ENCODE data around the gene DDTL. TPM values are rescaled to one million over a fixed set of nuclear protein-coding genes. Genes with fewer than 3 reads are reported as not detected.
"Not testable (repeated sequence)": the region's sequence is repeated elsewhere in the genome, so short reads cannot be mapped to it uniquely, and the experiment has no call there.

The DDTL gene
- 4.7 and 5.8 TPM in 2 replicates for total RNA-seq

- intact Hi-C loops (cut with micrococcal nuclease): not testable (repeated sequence)
Measured at GRCh38 chr22:23966568-23966967, at the start of gene DDTL. Gene DDTL, plus strand, starts transcription at chr22:23966888. Its CDS starts 27 bp downstream, at chr22:23966915.

DNA sequence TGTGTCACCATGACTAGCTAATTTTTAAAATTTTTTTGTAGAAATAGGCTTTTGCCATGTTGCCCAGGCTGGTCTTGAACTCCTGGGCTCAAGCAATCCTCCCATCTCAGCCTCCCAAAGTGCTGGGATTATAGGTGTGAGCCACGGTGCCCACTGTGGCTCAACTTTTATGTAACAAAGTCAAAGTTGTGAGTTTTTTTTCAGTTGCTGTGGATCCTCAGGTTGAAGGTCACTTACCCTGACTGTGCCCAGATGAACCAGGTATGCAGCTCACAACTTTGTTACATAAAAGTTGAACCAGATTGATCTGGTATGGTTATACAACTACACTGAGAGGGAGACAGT is 46.4 kb upstream of the DDTL start:
- intact Hi-C loops (cut with micrococcal nuclease): not testable (repeated sequence)

GRCh38 chr22:23921586-23922201 is 45.0 kb upstream of the DDTL start:
- intact Hi-C loops (cut with micrococcal nuclease): not testable (repeated sequence)

DNA sequence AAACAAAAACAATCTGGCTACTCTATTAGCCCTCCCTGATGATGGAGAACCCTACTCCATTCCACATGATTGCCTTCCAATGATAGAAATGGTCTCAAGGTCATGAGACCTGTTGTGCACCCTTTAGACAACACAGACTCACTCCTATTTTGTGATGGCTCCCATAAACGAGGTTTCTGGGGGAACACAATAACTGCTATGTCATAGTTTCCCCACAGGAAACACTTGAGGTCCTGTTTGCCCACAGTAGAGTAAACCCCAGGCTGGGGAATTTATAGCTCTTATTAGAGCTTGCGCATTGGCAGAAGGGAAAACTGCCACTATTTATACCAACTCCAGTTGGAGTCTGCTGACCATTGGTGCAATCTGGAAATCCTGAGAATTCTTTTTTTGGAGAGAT is 43.8 kb upstream of the DDTL start:
- intact Hi-C loops (cut with micrococcal nuclease): no loop called here

DNA sequence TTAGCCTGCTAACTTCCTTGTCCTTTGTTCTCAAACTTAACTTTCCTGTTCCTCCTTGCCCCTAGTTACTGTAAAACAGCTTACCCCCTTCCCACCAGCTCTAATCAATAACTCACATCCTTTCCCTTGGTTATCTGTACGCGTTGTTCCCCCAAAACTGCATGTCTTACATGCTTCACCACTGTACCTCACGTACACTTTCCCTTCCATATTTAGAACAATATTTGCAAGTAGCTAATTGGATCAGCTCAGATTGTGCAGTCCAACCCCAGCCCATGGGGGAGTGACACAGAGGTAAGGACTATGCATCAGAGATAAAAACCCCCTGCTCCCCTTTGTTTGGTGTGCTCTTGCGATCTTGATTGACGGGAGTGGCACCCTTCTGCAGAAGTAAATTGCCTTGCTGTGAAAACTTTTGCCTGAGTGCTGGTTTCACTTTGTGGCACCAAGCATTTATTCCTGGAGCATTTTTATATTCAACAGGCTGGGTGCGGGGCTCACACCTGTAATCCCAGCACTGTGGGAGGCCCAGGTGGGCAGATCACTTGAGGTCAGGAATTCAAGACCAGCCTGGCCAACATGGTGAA is 41.6 kb upstream of the DDTL start:
- intact Hi-C loops (cut with micrococcal nuclease): no loop called here

- intact Hi-C loops (cut with micrococcal nuclease): no loop called here
Measured at GRCh38 chr22:23926561-23926960, 40.1 kb upstream of the DDTL start.

DNA sequence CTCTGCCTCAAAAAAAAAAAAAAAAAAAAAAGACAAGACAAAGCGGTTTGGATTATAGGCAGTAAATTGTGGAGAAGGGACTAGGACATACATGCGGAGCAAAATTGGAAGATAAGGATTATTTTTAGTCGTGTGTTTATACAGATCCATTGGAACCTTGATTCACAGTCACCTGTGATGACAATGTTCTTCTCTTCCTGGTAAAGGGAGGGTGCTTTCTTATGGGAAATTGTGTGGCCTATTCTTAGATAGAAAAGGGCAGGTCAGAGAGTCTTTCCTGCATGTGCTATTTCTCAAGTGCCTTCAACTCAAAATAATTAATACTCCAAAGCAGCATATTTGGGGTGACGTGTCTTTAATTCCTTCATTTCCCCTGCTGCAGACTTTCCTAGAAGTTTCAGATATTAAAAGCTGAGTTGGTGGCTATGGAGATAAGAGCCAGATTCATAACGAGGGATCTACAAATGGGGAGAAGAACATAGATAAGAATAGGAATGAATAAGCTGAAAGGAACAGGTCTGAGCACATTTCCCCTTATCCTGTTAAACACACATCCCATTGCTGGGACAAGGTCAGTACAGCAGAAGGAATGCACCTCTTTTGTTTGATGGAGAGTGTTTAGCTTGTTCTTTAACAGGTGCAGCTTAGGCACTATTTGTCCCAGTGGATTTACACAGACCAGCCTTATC is 28.2 kb upstream of the DDTL start:
- intact Hi-C loops (cut with micrococcal nuclease): no loop called here

GRCh38 chr22:23939017-23939357 is 27.7 kb upstream of the DDTL start:
- intact Hi-C loops (cut with micrococcal nuclease): no loop called here

- intact Hi-C loops (cut with micrococcal nuclease): loop anchor here (10.0 kb wide), 1 partner anchor 55 kb away; no protein-coding TSS in a partner anchor
Measured at GRCh38 chr22:23940166-23940565, 26.5 kb upstream of the DDTL start.

DNA sequence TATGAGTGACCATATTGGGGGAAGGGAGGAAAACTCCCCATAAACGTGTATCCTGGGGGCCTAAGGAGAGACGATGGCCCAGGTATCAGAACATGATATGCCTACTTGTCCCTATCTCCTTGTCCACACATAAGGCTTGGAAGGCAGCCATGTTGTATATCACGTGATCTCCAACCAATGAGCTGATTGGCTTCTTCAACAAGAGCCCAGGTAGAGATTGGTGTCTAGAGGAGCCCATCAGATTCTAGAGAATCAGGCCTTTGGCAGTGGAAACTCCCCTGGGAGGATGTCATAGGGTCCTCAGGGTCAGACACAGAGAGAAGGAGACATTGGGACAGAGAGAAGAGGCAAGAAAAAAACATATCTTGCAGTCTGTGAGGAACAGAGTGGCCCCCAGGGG is 19.3 kb upstream of the DDTL start:
- intact Hi-C loops (cut with micrococcal nuclease): loop anchor here (10.0 kb wide), 1 partner anchor 47 kb away; no protein-coding TSS in a partner anchor

- intact Hi-C loops (cut with micrococcal nuclease): loop anchor here (10.0 kb wide), 2 partner anchors 45 to 85 kb away; no protein-coding TSS in a partner anchor
Measured at GRCh38 chr22:23949764-23950163, 16.9 kb upstream of the DDTL start.

- intact Hi-C loops (cut with micrococcal nuclease): loop anchor here (10.0 kb wide), 1 partner anchor 87 kb away; no protein-coding TSS in a partner anchor
Measured at GRCh38 chr22:23951383-23951782, 15.3 kb upstream of the DDTL start.

- intact Hi-C loops (cut with micrococcal nuclease): loop anchor here (10.0 kb wide), 1 partner anchor 88 kb away; no protein-coding TSS in a partner anchor
Measured at GRCh38 chr22:23952794-23953405, 13.8 kb upstream of the DDTL start.

DNA sequence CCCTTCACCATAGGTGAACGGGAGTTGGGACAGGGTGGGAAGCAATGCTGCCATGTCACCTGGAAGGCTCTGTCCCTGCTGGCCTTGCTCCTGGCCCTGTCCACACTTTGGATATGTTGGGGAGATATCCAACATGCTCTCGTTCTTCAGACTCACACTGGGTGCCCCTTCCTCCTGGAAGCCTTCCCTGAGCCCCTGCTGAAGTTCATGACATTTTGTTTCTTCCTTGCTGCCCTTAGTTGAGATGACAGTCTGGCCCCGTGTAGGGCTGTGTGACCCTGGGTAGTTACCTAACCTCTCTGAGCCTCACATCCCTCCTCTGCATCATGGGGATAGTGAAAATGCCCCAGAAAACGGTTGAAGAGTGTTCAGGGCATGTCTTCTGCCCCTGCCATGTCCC is 13.2 kb upstream of the DDTL start:
- intact Hi-C loops (cut with micrococcal nuclease): loop anchor here (10.0 kb wide), 1 partner anchor 89 kb away; no protein-coding TSS in a partner anchor

DNA sequence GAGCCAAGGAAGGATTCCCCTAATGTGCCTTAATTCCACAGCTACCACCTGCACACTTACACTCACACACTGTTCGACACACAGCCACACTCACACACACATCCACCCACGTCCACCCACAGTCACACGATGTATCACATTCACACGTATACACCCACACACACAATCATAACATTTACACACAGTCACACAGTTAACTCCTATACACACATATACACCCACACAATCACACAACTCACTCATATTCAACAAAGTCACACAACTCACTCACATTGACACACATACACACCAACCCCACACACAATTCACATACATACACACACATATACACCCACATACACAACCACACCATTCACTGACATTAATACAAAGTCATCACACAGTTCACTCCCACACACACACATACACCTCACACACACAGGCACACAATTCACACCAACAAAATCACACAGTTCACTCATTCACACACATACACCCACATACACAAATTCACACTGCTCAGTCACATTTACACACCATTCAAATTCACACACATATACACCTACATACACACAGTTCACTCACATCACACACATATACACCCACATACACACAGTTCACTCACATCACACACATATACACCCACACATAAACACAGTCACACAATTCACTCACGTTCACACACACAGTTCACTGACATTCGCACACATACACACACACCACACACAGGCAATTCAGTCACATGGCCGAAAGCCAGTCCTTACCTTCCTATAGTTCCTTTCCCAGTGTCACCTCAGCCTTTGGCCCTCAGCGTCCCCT is 12.3 kb upstream of the DDTL start:
- intact Hi-C loops (cut with micrococcal nuclease): loop anchor here (10.0 kb wide), 1 partner anchor 90 kb away; no protein-coding TSS in a partner anchor

GRCh38 chr22:23954991-23955305 is 11.7 kb upstream of the DDTL start:
- intact Hi-C loops (cut with micrococcal nuclease): loop anchor here (10.0 kb wide), 1 partner anchor 90 kb away; no protein-coding TSS in a partner anchor

- intact Hi-C loops (cut with micrococcal nuclease): loop anchor here (10.0 kb wide), 1 partner anchor 91 kb away; no protein-coding TSS in a partner anchor
Measured at GRCh38 chr22:23955886-23956285, 10.8 kb upstream of the DDTL start.

- intact Hi-C loops (cut with micrococcal nuclease): loop anchor here (10.0 kb wide), 1 partner anchor 92 kb away; no protein-coding TSS in a partner anchor
Measured at GRCh38 chr22:23956301-23956900, 10.3 kb upstream of the DDTL start.

DNA sequence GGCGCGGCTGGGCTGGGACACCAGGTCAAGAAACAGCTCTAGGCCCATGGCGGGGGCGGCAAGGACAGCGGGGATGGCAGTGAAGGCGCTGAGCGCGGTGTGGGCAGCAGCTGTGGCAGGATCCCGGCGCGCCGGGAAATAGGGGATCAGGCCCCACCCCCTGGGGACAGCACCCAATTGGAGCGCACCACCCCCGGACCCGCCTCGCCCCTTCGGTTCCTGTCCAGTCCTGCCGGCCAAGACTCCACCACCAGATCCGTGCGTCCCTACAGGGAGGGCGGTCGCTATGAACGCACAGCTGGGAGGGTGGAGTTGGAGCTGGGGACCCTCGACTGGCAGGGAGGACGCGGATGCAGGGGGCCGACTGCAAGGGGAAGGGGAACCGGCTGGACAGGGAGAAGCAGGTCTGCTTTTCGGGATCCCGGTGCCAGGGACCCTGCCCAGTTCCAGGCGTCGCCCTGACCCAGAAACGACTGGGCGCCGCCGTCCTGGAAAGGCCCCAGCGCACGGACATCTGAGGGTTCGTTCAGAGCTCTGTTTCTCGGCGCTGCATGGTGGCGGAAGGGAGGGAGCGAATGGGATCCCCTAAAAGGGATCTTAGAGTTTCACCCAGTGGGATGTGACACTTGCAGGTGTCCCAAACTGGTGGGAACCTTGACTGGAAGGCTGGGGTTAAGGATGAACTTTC is 5.5 kb upstream of the DDTL start, which contains the start of gene GSTT2B:
GSTT2B (minus strand) TSS at position 112 of the 688 bp plus-strand sequence; CDS start at position 48, 64 bp downstream.
- intact Hi-C loops (cut with micrococcal nuclease): not testable (repeated sequence)

GRCh38 chr22:23966094-23966493 is 594 bp upstream of the DDTL start:
- intact Hi-C loops (cut with micrococcal nuclease): not testable (repeated sequence)
